HEK293 (cell line): Measurements from ENCODE around the gene BDNF.

Experiments used
- CTCF ChIP-seq: fragments of 450-650 bp; formaldehyde crosslinking; IDR thresholded peaks from 2 replicates; pipeline ENCODE4 v1.5.1; 2016; ENCODE audit warnings: missing biosample characterization, missing genetic modification characterization
- KLF9 ChIP-seq: fragments of 450-650 bp; formaldehyde crosslinking; IDR thresholded peaks from 2 replicates; pipeline ENCODE4 v1.5.1; 2016; ENCODE audit warnings: missing biosample characterization, missing genetic modification characterization, low read depth
- PBX3 ChIP-seq: sonication (generic); formaldehyde crosslinking; IDR thresholded peaks from 2 replicates; pipeline ENCODE4 v1.8.1; 2022; ENCODE audit warnings: mild to moderate bottlenecking, moderate library complexity, missing genetic modification reagents
- ZBTB11 ChIP-seq: fragments of 450-650 bp; formaldehyde crosslinking; conservative IDR thresholded peaks from 2 replicates; pipeline ENCODE4 v1.5.1; 2016; ENCODE audit warnings: low read depth, missing biosample characterization, missing genetic modification characterization
- ZBTB21 ChIP-seq: fragments of 450-650 bp; formaldehyde crosslinking; IDR thresholded peaks from 2 replicates; pipeline ENCODE4 v1.5.1; 2017; ENCODE audit warnings: missing biosample characterization, missing genetic modification characterization
- ZBTB7A ChIP-seq: fragments of 450-650 bp; formaldehyde crosslinking; IDR thresholded peaks from 2 replicates; pipeline ENCODE4 v1.5.1; 2016; ENCODE audit warnings: low read depth, missing biosample characterization, missing genetic modification characterization
- ZNF146 ChIP-seq: fragments of 450-650 bp; formaldehyde crosslinking; IDR thresholded peaks from 2 replicates; pipeline ENCODE4 v1.5.1; 2016; ENCODE audit warnings: missing biosample characterization, missing genetic modification characterization
- ZNF211 ChIP-seq: fragments of 450-650 bp; formaldehyde crosslinking; IDR thresholded peaks from 2 replicates; pipeline ENCODE4 v1.5.1; 2016; ENCODE audit warnings: low read depth, missing biosample characterization, missing genetic modification characterization
- ZNF274 ChIP-seq, 2 experiments: fragments of 200-500 bp in 1 of 2; fragments of 450-650 bp in 1 of 2; sonication (Bioruptor generic) in 1 of 2; formaldehyde crosslinking in 1 of 2; IDR thresholded peaks; 2 replicates each; pipeline versions ENCODE4 v1.5.1 to v1.6.1; 2014 to 2016; ENCODE audit warnings: borderline replicate concordance in 1 of 2, inconsistent platforms in 1 of 2, low read length in 1 of 2, missing biosample characterization in 1 of 2, missing genetic modification characterization in 1 of 2
- ZNF610 ChIP-seq: fragments of 450-650 bp; formaldehyde crosslinking; IDR thresholded peaks from 2 replicates; pipeline ENCODE4 v1.5.1; 2016; ENCODE audit warnings: missing biosample characterization, missing genetic modification characterization, borderline replicate concordance
- ZSCAN5A ChIP-seq: fragments of 450-650 bp; formaldehyde crosslinking; IDR thresholded peaks from 2 replicates; pipeline ENCODE4 v1.5.1; 2016; ENCODE audit warnings: missing biosample characterization, missing genetic modification characterization

- TF ChIP-seq ZBTB7A (tag by site-specific recombination) (no peak), ZSCAN5A (no peak), CTCF (tag by site-specific recombination) (no peak), ZBTB11 (tag by site-specific recombination) (no peak), ZNF610 (tag by site-specific recombination) (no peak), KLF9 (tag by site-specific recombination) (no peak), PBX3 (CRISPR knock-in tag) (no peak), ZNF211 (tag by site-specific recombination) (no peak), ZNF146 (tag by site-specific recombination) (no peak), ZBTB21 (tag by site-specific recombination) (no peak), ZNF274 (IDR thresholded peaks at IDR 0.05; ENCODE audit: low read length) (no peak), ZNF274 (tag by site-specific recombination; IDR thresholded peaks at IDR 0.05; ENCODE audit: borderline replicate concordance) (no peak)
These were observed 871 bp downstream of the BDNF start for GRCh38 chr11:27699242-27699925.
